Measurements from ENCODE around the gene YBEY. TPM values are rescaled to one million over a fixed set of nuclear protein-coding genes. Genes with fewer than 3 reads are reported as not detected.
A peak's percentile ranks its signal among the peaks of the same experiment; 100 is the strongest.

The YBEY gene
- total and polyA plus RNA-seq, 2 of the 13 experiments (the other 11 are each of a cell fraction or from before 2014, with no cell fraction given): 6.5 to 8.9 TPM

GRCh38 chr21:46284733-46285132 is 1.4 kb upstream of the YBEY start (continued):
- no peak for TF ChIP-seq TRAFD1 (CRISPR knock-in tag; IDR thresholded peaks at IDR 0.05; ENCODE audit: borderline replicate concordance)
- TF ChIP-seq ZNF780A (CRISPR knock-in tag; IDR thresholded peaks at IDR 0.05): no peak
- no peak for TF ChIP-seq ZNF883 (CRISPR knock-in tag; IDR thresholded peaks at IDR 0.05; ENCODE audit: not compliant biosample characterization)
- TF ChIP-seq POGZ (CRISPR knock-in tag; IDR thresholded peaks at IDR 0.05): no peak
- no peak for TF ChIP-seq MEIS2 (CRISPR knock-in tag; IDR thresholded peaks at IDR 0.05)
- no peak for TF ChIP-seq ZNF12 (CRISPR knock-in tag; IDR thresholded peaks at IDR 0.05)
- no peak for TF ChIP-seq ZNF20 (CRISPR knock-in tag; IDR thresholded peaks at IDR 0.05)
- TF ChIP-seq PCBP1 (IDR thresholded peaks at IDR 0.05; ENCODE audit: borderline replicate concordance, low read depth, low read length): no peak

DNA sequence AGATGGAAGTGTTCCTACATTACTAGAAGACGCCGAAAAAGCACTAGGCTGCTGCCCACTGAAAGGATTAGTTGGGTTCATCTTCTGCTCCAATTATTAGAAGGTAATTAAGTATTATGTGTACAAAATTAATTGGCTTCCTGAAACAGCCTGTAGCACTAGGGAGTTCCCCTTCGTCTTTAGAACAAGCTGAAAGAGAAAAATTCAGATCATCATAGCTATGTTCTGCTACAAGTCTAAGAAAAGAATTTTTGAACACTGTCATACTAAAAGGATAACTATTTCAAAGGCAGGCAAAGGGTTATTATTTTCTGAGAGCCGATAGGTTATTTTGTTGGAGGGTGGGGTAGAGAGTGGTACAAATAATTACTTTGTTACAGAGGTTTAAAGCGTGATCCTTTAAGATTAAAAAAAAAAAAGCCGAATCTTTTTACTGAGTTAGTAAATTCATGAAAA is 908 bp upstream of the YBEY start, which contains the start of gene MCM3AP:
Gene MCM3AP, minus strand, starts transcription at position 406 of the 456 bp plus-strand sequence. Its CDS starts 325 bp downstream, at position 81.
- FAIRE-seq (no peak), DNase-seq (ENCODE audit: low spot score) (no peak), ATAC-seq (no peak)
- 0 out of 2 replicates have a peak, but pooled peaks have one; percentile 7 for TF ChIP-seq ZNF160 (CRISPR knock-in tag; IDR thresholded peaks at IDR 0.05)
- TF ChIP-seq ZNF784 (CRISPR knock-in tag; IDR thresholded peaks at IDR 0.05; ENCODE audit: borderline replicate concordance): no peak
- Histone ChIP-seq H3K79me2 (ENCODE audit: insufficient read depth, low read length) (peaks cover 46% of the 10 kb centered on the region), H2AFZ (ENCODE audit: low read length) (no peak within 1 kb of the TSS), H3K27ac (ENCODE audit: extremely low read length, insufficient read depth, low read length) (peak within 1 kb of the TSS; percentile 95), H3K9me3 (ENCODE audit: low read length) (no peaks in the 10 kb centered on the region), H3K27me3 (ENCODE audit: control insufficient read depth in 1 of 2, insufficient read depth in 2 of 2, low read length in 2 of 2) (no peaks in the 10 kb centered on the region; a peak in 1 of 5 replicates), H3K4me3 (replicated peaks in 1 of 3; ENCODE audit: insufficient read depth in 1 of 3, low read depth in 2 of 3, low read length in 3 of 3) (peak within 1 kb of the TSS; percentile 84 to 98 (median 89)), H3K4me1 (ENCODE audit: insufficient read depth, low read length) (peaks cover 65% of the 10 kb centered on the region), H4K20me1 (ENCODE audit: insufficient read depth, low read length) (peaks cover 8% of the 10 kb centered on the region; the same call in 1 of the 2 replicates), H3K4me2 (ENCODE audit: low read depth, low read length) (peak within 1 kb of the TSS; percentile 78), H3K36me3 (replicated peaks in 1 of 2; ENCODE audit: control insufficient read depth in 1 of 2, insufficient read depth in 2 of 2, low read length in 2 of 2) (peaks cover 0 to 13% of the 10 kb centered on the region in 2 experiments; a peak in 4 of 5 replicates), H3K9ac (ENCODE audit: insufficient read depth, low read depth, low read length) (peak within 1 kb of the TSS; percentile 92)
- intact Hi-C loops (cut with micrococcal nuclease; ENCODE audit: unreplicated experiment) (loop anchor here (10.0 kb wide), 1 partner anchor 60 kb away; the partner anchor contains the start of gene LSS), in situ Hi-C loops (cut with HindIII; ENCODE audit: extremely low pct_ligation_motif_present, low pct_unique_long_range_greater_than_20kb) (loop anchor here (5.0 to 10.0 kb wide), 2 partner anchors 37 to 310 kb away; partner anchors contain the start of genes C21orf58 and PCNT)
- ChIA-PET CTCF (ENCODE audit: low intra/inter-chr PET ratio, low total read pairs) (interaction anchor here (1.5 kb wide), 1 partner anchor 138 kb away, joined by 3 read pairs; no protein-coding TSS in a partner anchor), POLR2A (interaction anchor here (0.8 kb wide), 1 partner anchor 11 kb away, joined by 4 read pairs; no protein-coding TSS in a partner anchor)
- BruUV-seq (replicated peaks): TSS peak; percentile 67
- 30% methylated on average over 6 of the region's 6 CpGs for WGBS (ENCODE audit: low lambda C conversion rate)
